CD1c-positive myeloid dendritic cell (primary cell): ENCODE data around the gene NMUR2.

ENCODE experiments used
- DNase-seq: peaks from one replicate; pipeline ENCODE4 v3.0.0-alpha.2; 2016; ENCODE audit errors: extremely low spot score

NMUR2 gene

GRCh38 chr5:152369298-152369697 is 35.8 kb downstream of the NMUR2 start:
- DNase-seq: no peak

- no peak for DNase-seq
Observed at GRCh38 chr5:152367554-152367953, 37.5 kb downstream of the NMUR2 start.

- no peak for DNase-seq
Observed at GRCh38 chr5:152366716-152367115, 38.4 kb downstream of the NMUR2 start.

GRCh38 chr5:152364899-152365298 is 40.2 kb downstream of the NMUR2 start:
- no peak for DNase-seq

- DNase-seq: no peak
Observed at GRCh38 chr5:152364172-152364571, 40.9 kb downstream of the NMUR2 start.

- no peak for DNase-seq
Observed at GRCh38 chr5:152358861-152359568, 46.1 kb downstream of the NMUR2 start.

GRCh38 chr5:152356506-152356905 is 48.6 kb downstream of the NMUR2 start:
- DNase-seq: no peak

- no peak for DNase-seq
Observed at GRCh38 chr5:152355061-152355460, 50.0 kb downstream of the NMUR2 start.

GRCh38 chr5:152353001-152353400 is 52.1 kb downstream of the NMUR2 start:
- no peak for DNase-seq

GRCh38 chr5:152349683-152350526 is 55.2 kb downstream of the NMUR2 start:
- peak; percentile 5 for DNase-seq
